PC-3 (cell line): ENCODE data around the gene CGNL1. TPM values are rescaled to one million over a fixed set of nuclear protein-coding genes. Genes with fewer than 3 reads are reported as not detected.

Experiments used
- ATAC-seq: fragments of 200-7000 bp; cut with Tn5 transposase; 2 replicates; pipeline ENCODE4 v1.9.1; 2020; ENCODE audit warnings: mild to moderate bottlenecking, moderate library complexity
- BruUV-seq: library from RNA; stranded (reverse); fragments of 400-500 nt; replicated peaks from 2 replicates; lab custom pipeline; 2021; lab: Mats Ljungman, UMichigan
- CTCF ChIA-PET: fragments of 300-600 bp; sonication (Branson Sonifier 250); formaldehyde crosslinking; loops from one replicate; lab custom pipeline; 2022; ENCODE audit warnings: antibody characterized with exemption; lab: Charles Lee
- POLR2A ChIA-PET: fragments of 300-600 bp; sonication (Branson Sonifier 250); formaldehyde crosslinking; loops from one replicate; lab custom pipeline; 2022; ENCODE audit warnings: antibody characterized with exemption; ENCODE audit not compliant: unreplicated experiment; lab: Charles Lee
- DNase-seq: peaks from one replicate; pipeline ENCODE4 v3.0.0-alpha.2; 2015
- H2AFZ ChIP-seq: fragments of 300-600 bp; sonication (generic); 2 replicates; pipeline ENCODE4 v1.6.0; 2016; ENCODE audit warnings: antibody characterized with exemption, low read length
- H3F3A ChIP-seq: fragments of 300-600 bp; sonication (generic); one replicate; pipeline ENCODE4 v1.6.0; 2017; ENCODE audit warnings: antibody characterized with exemption, low read length, control low read depth, mild to moderate bottlenecking; ENCODE audit not compliant: unreplicated experiment
- H3K27ac ChIP-seq: fragments of 300-600 bp; sonication (generic); 2 replicates; pipeline ENCODE4 v1.5.1; 2016; ENCODE audit warnings: mild to moderate bottlenecking, low read length
- H3K27me3 ChIP-seq: fragments of 300-600 bp; sonication (generic); 2 replicates; pipeline ENCODE4 v1.6.1; 2016; ENCODE audit warnings: low read length, mixed read lengths
- H3K36me3 ChIP-seq: fragments of 300-600 bp; sonication (generic); 2 replicates; pipeline ENCODE4 v1.6.1; 2016; ENCODE audit warnings: low read depth, mixed run types, low read length, mixed read lengths
- H3K4me1 ChIP-seq: fragments of 300-600 bp; sonication (generic); 2 replicates; pipeline ENCODE4 v1.5.1; 2016; ENCODE audit warnings: low read length; ENCODE audit not compliant: insufficient read depth
- H3K4me2 ChIP-seq: fragments of 300-600 bp; sonication (generic); 2 replicates; pipeline ENCODE4 v1.6.0; 2016; ENCODE audit warnings: low read length
- H3K4me3 ChIP-seq: fragments of 300-600 bp; sonication (generic); 2 replicates; pipeline ENCODE4 v1.5.1; 2016; ENCODE audit warnings: mild to moderate bottlenecking, low read length, mixed read lengths
- H3K79me2 ChIP-seq: fragments of 300-600 bp; sonication (generic); 2 replicates; pipeline ENCODE4 v1.6.1; 2017; ENCODE audit warnings: low read length, mixed read lengths
- H3K9ac ChIP-seq: fragments of 300-600 bp; sonication (generic); 2 replicates; pipeline ENCODE4 v1.6.0; 2016; ENCODE audit warnings: mild to moderate bottlenecking, low read length
- H3K9me2 ChIP-seq: fragments of 300-600 bp; sonication (generic); replicated peaks from 2 replicates; pipeline ENCODE4 v1.6.1; 2016; ENCODE audit warnings: mixed run types, low read length, mixed read lengths
- H3K9me3 ChIP-seq: fragments of 300-600 bp; sonication (generic); 2 replicates; pipeline ENCODE4 v1.6.1; 2016; ENCODE audit warnings: low read length, mixed read lengths
- H4K20me1 ChIP-seq: fragments of 300-600 bp; sonication (generic); 2 replicates; pipeline ENCODE4 v1.6.1; 2016; ENCODE audit warnings: low read length, mixed read lengths
- EZH2 ChIP-seq: fragments of 300-600 bp; sonication (generic); IDR thresholded peaks from one replicate; pipeline ENCODE4 v1.6.1; 2017; ENCODE audit warnings: antibody characterized with exemption, mild to moderate bottlenecking, low read length; ENCODE audit not compliant: unreplicated experiment
- EZH2phosphoT487 ChIP-seq: fragments of 300-600 bp; sonication (generic); IDR thresholded peaks from 2 replicates; pipeline ENCODE4 v1.6.1; 2018; ENCODE audit warnings: mild to moderate bottlenecking, antibody characterized with exemption, low read length, borderline replicate concordance
- intact Hi-C: fragments of 100-400 bp; cut with micrococcal nuclease; formaldehyde crosslinking; loops from 2 replicates; pipeline ENCODE4 v1.9.0; 2023
- total RNA-seq: library from RNA; depleted of rRNA; stranded (reverse); fragments of >200 nt; gene quantifications from 2 replicates; pipeline ENCODE4 v1.2.3, GENCODE V29; 2014
- TF ChIP-seq, protein P1 (sequence below): fragments of 300-600 bp; sonication (generic); conservative IDR thresholded peaks from 2 replicates; pipeline ENCODE4 v1.5.1; 2017; ENCODE audit warnings: antibody characterized with exemption, low read depth, mild to moderate bottlenecking, low read length

Gene CGNL1
- total RNA-seq, 1 experiment from 2014 or later = 0.66 TPM

DNA sequence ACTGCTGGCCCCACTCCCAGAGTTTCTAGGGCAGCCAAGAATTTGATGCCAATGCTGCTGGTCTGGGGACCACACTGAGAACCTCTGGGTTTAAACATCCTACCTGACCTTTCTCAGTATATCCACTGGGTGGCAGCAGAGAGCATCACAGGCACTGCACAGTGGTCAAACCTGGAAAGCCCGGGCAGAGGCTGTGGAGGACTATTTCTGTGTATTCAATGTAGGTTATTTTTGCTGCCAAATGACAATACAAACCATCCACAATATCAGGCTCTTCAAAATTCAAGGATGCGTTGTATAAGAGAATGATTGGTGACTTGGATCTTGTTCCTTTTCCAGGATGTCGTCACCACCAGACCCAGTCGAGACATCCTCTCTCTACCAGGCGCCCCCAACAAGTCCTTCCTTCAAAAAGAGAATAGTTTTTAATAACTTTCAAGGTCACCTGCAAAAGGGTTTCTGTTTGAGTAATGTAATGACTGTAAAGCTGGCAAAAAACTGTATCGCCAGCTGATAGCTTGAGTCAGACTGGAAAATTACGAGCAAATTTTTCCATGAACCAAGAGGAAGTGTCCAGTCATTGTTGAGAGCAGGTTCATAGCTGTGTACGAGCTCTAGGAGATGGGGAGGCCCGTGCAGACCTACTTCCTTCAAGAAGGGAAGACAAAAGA is 184.9 kb downstream of the CGNL1 start:
- no peaks in the 10 kb centered on the region for H3K27me3 ChIP-seq
- peaks cover 29% of the 10 kb centered on the region for H3K4me1 ChIP-seq
- no peaks in the 10 kb centered on the region for H3K9me3 ChIP-seq
- H3K4me2 ChIP-seq = peak overlapping the region; percentile 67
- BruUV-seq = no TSS peak
- peak overlapping the region; percentile 90 for H3K27ac ChIP-seq
- H4K20me1 ChIP-seq = no peaks in the 10 kb centered on the region
- POLR2A ChIA-PET = no interaction called here
- intact Hi-C loops = loop anchor here (1.0 to 2.0 kb wide), 2 partner anchors 51 to 146 kb away; partner anchors contain the start of gene POLR2M
- no peaks in the 10 kb centered on the region for H3K9me2 ChIP-seq
- H3K79me2 ChIP-seq = no peaks in the 10 kb centered on the region
- H3K4me3 ChIP-seq = no peak overlapping the region; the same call in 1 of the 2 replicates
- no peaks in the 10 kb centered on the region for H3K36me3 ChIP-seq
- TF ChIP-seq EZH2phosphoT487 = no peak
- TF ChIP-seq, protein P1, sequence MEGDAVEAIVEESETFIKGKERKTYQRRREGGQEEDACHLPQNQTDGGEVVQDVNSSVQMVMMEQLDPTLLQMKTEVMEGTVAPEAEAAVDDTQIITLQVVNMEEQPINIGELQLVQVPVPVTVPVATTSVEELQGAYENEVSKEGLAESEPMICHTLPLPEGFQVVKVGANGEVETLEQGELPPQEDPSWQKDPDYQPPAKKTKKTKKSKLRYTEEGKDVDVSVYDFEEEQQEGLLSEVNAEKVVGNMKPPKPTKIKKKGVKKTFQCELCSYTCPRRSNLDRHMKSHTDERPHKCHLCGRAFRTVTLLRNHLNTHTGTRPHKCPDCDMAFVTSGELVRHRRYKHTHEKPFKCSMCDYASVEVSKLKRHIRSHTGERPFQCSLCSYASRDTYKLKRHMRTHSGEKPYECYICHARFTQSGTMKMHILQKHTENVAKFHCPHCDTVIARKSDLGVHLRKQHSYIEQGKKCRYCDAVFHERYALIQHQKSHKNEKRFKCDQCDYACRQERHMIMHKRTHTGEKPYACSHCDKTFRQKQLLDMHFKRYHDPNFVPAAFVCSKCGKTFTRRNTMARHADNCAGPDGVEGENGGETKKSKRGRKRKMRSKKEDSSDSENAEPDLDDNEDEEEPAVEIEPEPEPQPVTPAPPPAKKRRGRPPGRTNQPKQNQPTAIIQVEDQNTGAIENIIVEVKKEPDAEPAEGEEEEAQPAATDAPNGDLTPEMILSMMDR = peak; percentile 88
- CTCF ChIA-PET = interaction anchor here (0.6 to 0.9 kb wide), 5 partner anchors 9 to 383 kb away, joined by 3 to 9 read pairs (median 4); no protein-coding TSS in a partner anchor
- DNase-seq = peak; percentile 78
- H3F3A ChIP-seq = no peaks in the 10 kb centered on the region
- H2AFZ ChIP-seq = peak overlapping the region; percentile 52; the same call in 1 of the 2 replicates
- ATAC-seq = peak; percentile 91
- peak overlapping the region; percentile 60 for H3K9ac ChIP-seq

- ATAC-seq = no peak
- no peak for DNase-seq
- Histone ChIP-seq H2AFZ (no peak overlapping the region), H3F3A (no peaks in the 10 kb centered on the region), H3K27ac (peak overlapping the region; percentile 90), H3K36me3 (no peaks in the 10 kb centered on the region), H4K20me1 (no peaks in the 10 kb centered on the region), H3K9me3 (no peaks in the 10 kb centered on the region), H3K4me3 (no peak overlapping the region), H3K9ac (0 out of 2 replicates have a peak overlapping the region, but pooled peaks have one; percentile 60), H3K4me2 (no peak overlapping the region), H3K79me2 (no peaks in the 10 kb centered on the region), H3K4me1 (peaks cover 38% of the 10 kb centered on the region), H3K27me3 (no peaks in the 10 kb centered on the region), H3K9me2 (no peaks in the 10 kb centered on the region)
- TF ChIP-seq, protein P1 = no peak
- no peak for TF ChIP-seq EZH2
- no peak for TF ChIP-seq EZH2phosphoT487
- CTCF ChIA-PET = no interaction called here
- POLR2A ChIA-PET = interaction anchor here (0.7 kb wide), 1 partner anchor 556 kb away, joined by 4 read pairs; no protein-coding TSS in a partner anchor
- BruUV-seq = no TSS peak
- intact Hi-C loops = no loop called here
These were observed 186.0 kb downstream of the CGNL1 start for GRCh38 chr15:57562196-57562769.

DNA sequence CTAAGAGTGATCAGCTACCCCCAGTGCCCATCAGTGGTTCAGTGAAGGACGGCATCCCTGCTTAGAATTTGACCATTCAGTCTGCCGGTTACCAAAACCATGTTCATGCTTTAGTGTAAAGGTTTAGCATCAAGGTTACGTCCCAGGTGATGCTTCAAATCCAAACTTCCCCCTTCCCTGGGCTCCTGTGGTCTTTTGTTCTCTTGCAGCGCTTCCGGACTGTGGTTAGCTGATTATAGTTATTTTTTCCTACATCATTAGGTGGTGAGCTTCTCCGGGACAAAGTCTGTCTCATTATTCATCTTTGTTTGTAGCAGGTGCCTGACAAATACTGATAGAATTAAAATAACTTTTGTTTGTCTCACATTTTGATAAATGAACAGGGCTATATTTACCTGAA is 187.1 kb downstream of the CGNL1 start:
- ChIA-PET CTCF (no interaction called here), POLR2A (no interaction called here)
- Histone ChIP-seq H3K4me2 (no peak overlapping the region), H2AFZ (no peak overlapping the region), H4K20me1 (no peaks in the 10 kb centered on the region), H3K36me3 (no peaks in the 10 kb centered on the region), H3K9ac (no peak overlapping the region), H3K27ac (no peak overlapping the region), H3K4me3 (no peak overlapping the region), H3K79me2 (no peaks in the 10 kb centered on the region), H3K27me3 (no peaks in the 10 kb centered on the region), H3K9me3 (no peaks in the 10 kb centered on the region), H3F3A (no peaks in the 10 kb centered on the region), H3K9me2 (no peaks in the 10 kb centered on the region), H3K4me1 (peaks cover 38% of the 10 kb centered on the region)
- intact Hi-C loops = no loop called here
- TF ChIP-seq EZH2phosphoT487 (no peak), EZH2 (no peak)
- TF ChIP-seq, protein P1 = no peak
- BruUV-seq = no TSS peak
- ATAC-seq (no peak), DNase-seq (no peak)
